GM23338 (cell line): Measurements from ENCODE around the gene PCGF2. TPM values are rescaled to one million over a fixed set of nuclear protein-coding genes. Genes with fewer than 3 reads are reported as not detected.
A peak's percentile ranks its signal among the peaks of the same experiment; 100 is the strongest.

Experiments
- ATAC-seq: fragments of 200-7000 bp; cut with Tn5 transposase; 3 replicates; pipeline ENCODE4 v1.9.1; 2020
- DNase-seq: peaks from one replicate; pipeline ENCODE4 v3.0.0-alpha.2; 2015; ENCODE audit warnings: low spot score
- H2AFZ ChIP-seq: fragments of 200-600 bp; sonication (generic); 2 replicates; pipeline ENCODE4 v1.8.0; 2016; ENCODE audit warnings: antibody characterized with exemption, mild to moderate bottlenecking, moderate library complexity
- H3F3A ChIP-seq: fragments of 200-600 bp; sonication (generic); replicated peaks from 2 replicates; pipeline ENCODE4 v1.8.0; 2017; ENCODE audit warnings: antibody characterized with exemption, mixed run types, low read depth
- H3K27ac ChIP-seq: fragments of 200-600 bp; sonication (generic); 2 replicates; pipeline ENCODE4 v1.6.1; 2016; ENCODE audit warnings: low read depth
- H3K27me3 ChIP-seq: fragments of 200-600 bp; sonication (generic); 2 replicates; pipeline ENCODE4 v1.8.0; 2016; ENCODE audit warnings: mild to moderate bottlenecking, mixed run types, moderate library complexity; ENCODE audit not compliant: insufficient read depth
- H3K36me3 ChIP-seq: fragments of 200-600 bp; sonication (generic); 2 replicates; pipeline ENCODE4 v1.8.0; 2016; ENCODE audit warnings: mild to moderate bottlenecking; ENCODE audit not compliant: insufficient read depth
- H3K4me1 ChIP-seq: fragments of 200-600 bp; sonication (generic); 2 replicates; pipeline ENCODE4 v1.8.0; 2016; ENCODE audit warnings: mild to moderate bottlenecking, moderate library complexity; ENCODE audit not compliant: insufficient read depth
- H3K4me2 ChIP-seq: fragments of 200-600 bp; sonication (generic); 2 replicates; pipeline ENCODE4 v1.7.1; 2017; ENCODE audit warnings: mixed run types
- H3K4me3 ChIP-seq: fragments of 200-600 bp; sonication (generic); 2 replicates; pipeline ENCODE4 v1.6.1; 2016; ENCODE audit warnings: mixed run types
- H3K79me2 ChIP-seq: fragments of 200-600 bp; sonication (generic); replicated peaks from 2 replicates; pipeline ENCODE4 v1.8.0; 2017; ENCODE audit warnings: mild to moderate bottlenecking; ENCODE audit not compliant: insufficient read depth
- H3K9me2 ChIP-seq: fragments of 200-600 bp; sonication (generic); 2 replicates; pipeline ENCODE4 v1.8.0; 2017; ENCODE audit not compliant: insufficient read depth
- H4K20me1 ChIP-seq: fragments of 200-600 bp; sonication (generic); replicated peaks from 2 replicates; pipeline ENCODE4 v1.8.0; 2017; ENCODE audit warnings: mild to moderate bottlenecking; ENCODE audit not compliant: insufficient read depth
- H3K27ac Mint-ChIP-seq: 2 replicates; pipeline ENCODE4 v1.8.0; 2020; ENCODE audit warnings: inconsistent platforms, mild to moderate bottlenecking, moderate library complexity, mixed read lengths
- H3K27me3 Mint-ChIP-seq: 3 replicates; pipeline ENCODE4 v1.8.0; 2022; ENCODE audit warnings: low read depth, mild to moderate bottlenecking, moderate library complexity, mixed read lengths, inconsistent platforms; ENCODE audit not compliant: insufficient read depth, poor library complexity
- H3K36me3 Mint-ChIP-seq: 3 replicates; pipeline ENCODE4 v1.8.0; 2021; ENCODE audit warnings: low read depth, mild to moderate bottlenecking, inconsistent platforms, moderate library complexity, mixed read lengths
- H3K4me1 Mint-ChIP-seq: 3 replicates; pipeline ENCODE4 v1.8.0; 2020; ENCODE audit warnings: mild to moderate bottlenecking, inconsistent platforms, mixed read lengths
- H3K4me3 Mint-ChIP-seq: 3 replicates; pipeline ENCODE4 v1.8.0; 2021; ENCODE audit warnings: moderate library complexity, mild to moderate bottlenecking, inconsistent platforms, mixed read lengths
- H3K9me3 Mint-ChIP-seq: 3 replicates; pipeline ENCODE4 v1.8.0; 2020; ENCODE audit warnings: moderate library complexity, mild to moderate bottlenecking, inconsistent platforms, mixed read lengths
- CREB1 ChIP-seq: fragments of 250-450 bp; sonication (Bioruptor Pico); IDR thresholded peaks from 2 replicates; pipeline ENCODE4 v1.5.0; 2020; ENCODE audit warnings: low read depth, mild to moderate bottlenecking, moderate library complexity
- CTCF ChIP-seq, 2 experiments: fragments of 200-600 bp in 1 of 2; sonication (generic) in 1 of 2; conservative IDR thresholded peaks; 2 replicates each; pipeline versions ENCODE4 v1.5.1 to v1.6.1; 2016 to 2017; ENCODE audit warnings: antibody characterized with exemption in 2 of 2, low read depth in 2 of 2, mild to moderate bottlenecking in 2 of 2, moderate library complexity in 1 of 2
- EZH2 ChIP-seq: fragments of 200-600 bp; sonication (generic); IDR thresholded peaks from one replicate; pipeline ENCODE4 v1.8.0; 2017; ENCODE audit warnings: antibody characterized with exemption, mild to moderate bottlenecking, low read depth; ENCODE audit not compliant: unreplicated experiment
- EZH2phosphoT487 ChIP-seq: fragments of 200-600 bp; sonication (generic); IDR thresholded peaks from one replicate; pipeline ENCODE4 v1.8.1; 2018; ENCODE audit warnings: antibody characterized with exemption; ENCODE audit not compliant: unreplicated experiment
- JUNB ChIP-seq: IDR thresholded peaks from one replicate; pipeline ENCODE4 v1.6.1; 2016; ENCODE audit warnings: antibody characterized with exemption; ENCODE audit not compliant: unreplicated experiment
- NANOG ChIP-seq: IDR thresholded peaks from 2 replicates; pipeline ENCODE4 v1.6.1; 2016; ENCODE audit warnings: antibody characterized with exemption, borderline replicate concordance
- POLR2AphosphoS5 ChIP-seq: IDR thresholded peaks from 2 replicates; pipeline ENCODE4 v1.6.1; 2016; ENCODE audit warnings: antibody characterized with exemption, low read depth
- REST ChIP-seq: IDR thresholded peaks from one replicate; pipeline ENCODE4 v1.6.1; 2018; ENCODE audit warnings: antibody characterized with exemption; ENCODE audit not compliant: unreplicated experiment
- STAT1 ChIP-seq: IDR thresholded peaks from one replicate; pipeline ENCODE4 v1.6.1; 2016; ENCODE audit warnings: antibody characterized with exemption; ENCODE audit not compliant: unreplicated experiment
- ZNF114 ChIP-seq: fragments of 250-450 bp; sonication (Bioruptor Pico); IDR thresholded peaks from 2 replicates; pipeline ENCODE4 v1.5.0; 2020; ENCODE audit warnings: mild to moderate bottlenecking, moderate library complexity
- ZNF331 ChIP-seq: fragments of 250-450 bp; sonication (Bioruptor Pico); IDR thresholded peaks from 2 replicates; pipeline ENCODE4 v1.5.0; 2020; ENCODE audit warnings: low read depth, mild to moderate bottlenecking, moderate library complexity
- polyA plus RNA-seq: library from polyadenylated mRNA; unstranded; fragments of >200 nt; fragmentation: Nextera tagmentation; extraction: Ambion mirVana; gene quantifications from 2 replicates; pipeline ENCODE4 v1.2.1, GENCODE V29; 2016
- total RNA-seq: library from RNA; depleted of rRNA; stranded (reverse); fragments of >200 nt; shearing (Covaris generic); gene quantifications from 2 replicates; pipeline ENCODE4 v1.2.3, GENCODE V29; 2014
- TF ChIP-seq, protein P1 (sequence below): IDR thresholded peaks from 2 replicates; pipeline ENCODE4 v1.6.1; 2016; ENCODE audit warnings: antibody characterized with exemption
- TF ChIP-seq, protein P2 (sequence below): fragments of 250-450 bp; sonication (Bioruptor Pico); IDR thresholded peaks from 2 replicates; pipeline ENCODE4 v1.5.0; 2020; ENCODE audit warnings: mild to moderate bottlenecking, moderate library complexity

The PCGF2 gene
- total and polyA plus RNA-seq, 2 experiments from 2014 or later, result 21.1 to 51.9 TPM

GRCh38 chr17:38706505-38707216, 41.5 kb downstream of the PCGF2 start:
- peaks cover 78% of the 10 kb centered on the region for H3K27me3 ChIP-seq
- peaks cover 43% of the 10 kb centered on the region for H3K4me1 ChIP-seq
- H4K20me1 ChIP-seq, result peaks cover 14% of the 10 kb centered on the region
- peaks cover 5% of the 10 kb centered on the region; the same call in 2 of the 3 replicates for H3K9me3 Mint-ChIP-seq
- DNase-seq, result peak; percentile 62
- H3K9me2 ChIP-seq, result no peaks in the 10 kb centered on the region
- no peaks in the 10 kb centered on the region for H3K36me3 ChIP-seq
- H3K79me2 ChIP-seq, result no peaks in the 10 kb centered on the region
- peak overlapping the region; percentile 91 for H2AFZ ChIP-seq
- peak overlapping the region; percentile 87 for H3K4me2 ChIP-seq
- peaks cover 73% of the 10 kb centered on the region for H3K27me3 Mint-ChIP-seq
- no peak overlapping the region for H3K27ac Mint-ChIP-seq
- no peak overlapping the region for H3K27ac ChIP-seq
- no peak for TF ChIP-seq STAT1
- no peak for TF ChIP-seq CREB1 (CRISPR knock-in tag)
- TF ChIP-seq NANOG, result no peak
- no peak for TF ChIP-seq REST
- TF ChIP-seq ZNF331 (CRISPR knock-in tag), result no peak
- no peak for TF ChIP-seq JUNB
- TF ChIP-seq POLR2AphosphoS5, result no peak
- TF ChIP-seq, protein P1, sequence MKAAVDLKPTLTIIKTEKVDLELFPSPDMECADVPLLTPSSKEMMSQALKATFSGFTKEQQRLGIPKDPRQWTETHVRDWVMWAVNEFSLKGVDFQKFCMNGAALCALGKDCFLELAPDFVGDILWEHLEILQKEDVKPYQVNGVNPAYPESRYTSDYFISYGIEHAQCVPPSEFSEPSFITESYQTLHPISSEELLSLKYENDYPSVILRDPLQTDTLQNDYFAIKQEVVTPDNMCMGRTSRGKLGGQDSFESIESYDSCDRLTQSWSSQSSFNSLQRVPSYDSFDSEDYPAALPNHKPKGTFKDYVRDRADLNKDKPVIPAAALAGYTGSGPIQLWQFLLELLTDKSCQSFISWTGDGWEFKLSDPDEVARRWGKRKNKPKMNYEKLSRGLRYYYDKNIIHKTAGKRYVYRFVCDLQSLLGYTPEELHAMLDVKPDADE, result no peak
- no peak for TF ChIP-seq CTCF (conservative IDR thresholded peaks at IDR 0.05; ENCODE audit: low read depth in 2 of 2)
- TF ChIP-seq EZH2, result no peak
- no peak for TF ChIP-seq ZNF114
- TF ChIP-seq EZH2phosphoT487, result no peak
- TF ChIP-seq, protein P2, sequence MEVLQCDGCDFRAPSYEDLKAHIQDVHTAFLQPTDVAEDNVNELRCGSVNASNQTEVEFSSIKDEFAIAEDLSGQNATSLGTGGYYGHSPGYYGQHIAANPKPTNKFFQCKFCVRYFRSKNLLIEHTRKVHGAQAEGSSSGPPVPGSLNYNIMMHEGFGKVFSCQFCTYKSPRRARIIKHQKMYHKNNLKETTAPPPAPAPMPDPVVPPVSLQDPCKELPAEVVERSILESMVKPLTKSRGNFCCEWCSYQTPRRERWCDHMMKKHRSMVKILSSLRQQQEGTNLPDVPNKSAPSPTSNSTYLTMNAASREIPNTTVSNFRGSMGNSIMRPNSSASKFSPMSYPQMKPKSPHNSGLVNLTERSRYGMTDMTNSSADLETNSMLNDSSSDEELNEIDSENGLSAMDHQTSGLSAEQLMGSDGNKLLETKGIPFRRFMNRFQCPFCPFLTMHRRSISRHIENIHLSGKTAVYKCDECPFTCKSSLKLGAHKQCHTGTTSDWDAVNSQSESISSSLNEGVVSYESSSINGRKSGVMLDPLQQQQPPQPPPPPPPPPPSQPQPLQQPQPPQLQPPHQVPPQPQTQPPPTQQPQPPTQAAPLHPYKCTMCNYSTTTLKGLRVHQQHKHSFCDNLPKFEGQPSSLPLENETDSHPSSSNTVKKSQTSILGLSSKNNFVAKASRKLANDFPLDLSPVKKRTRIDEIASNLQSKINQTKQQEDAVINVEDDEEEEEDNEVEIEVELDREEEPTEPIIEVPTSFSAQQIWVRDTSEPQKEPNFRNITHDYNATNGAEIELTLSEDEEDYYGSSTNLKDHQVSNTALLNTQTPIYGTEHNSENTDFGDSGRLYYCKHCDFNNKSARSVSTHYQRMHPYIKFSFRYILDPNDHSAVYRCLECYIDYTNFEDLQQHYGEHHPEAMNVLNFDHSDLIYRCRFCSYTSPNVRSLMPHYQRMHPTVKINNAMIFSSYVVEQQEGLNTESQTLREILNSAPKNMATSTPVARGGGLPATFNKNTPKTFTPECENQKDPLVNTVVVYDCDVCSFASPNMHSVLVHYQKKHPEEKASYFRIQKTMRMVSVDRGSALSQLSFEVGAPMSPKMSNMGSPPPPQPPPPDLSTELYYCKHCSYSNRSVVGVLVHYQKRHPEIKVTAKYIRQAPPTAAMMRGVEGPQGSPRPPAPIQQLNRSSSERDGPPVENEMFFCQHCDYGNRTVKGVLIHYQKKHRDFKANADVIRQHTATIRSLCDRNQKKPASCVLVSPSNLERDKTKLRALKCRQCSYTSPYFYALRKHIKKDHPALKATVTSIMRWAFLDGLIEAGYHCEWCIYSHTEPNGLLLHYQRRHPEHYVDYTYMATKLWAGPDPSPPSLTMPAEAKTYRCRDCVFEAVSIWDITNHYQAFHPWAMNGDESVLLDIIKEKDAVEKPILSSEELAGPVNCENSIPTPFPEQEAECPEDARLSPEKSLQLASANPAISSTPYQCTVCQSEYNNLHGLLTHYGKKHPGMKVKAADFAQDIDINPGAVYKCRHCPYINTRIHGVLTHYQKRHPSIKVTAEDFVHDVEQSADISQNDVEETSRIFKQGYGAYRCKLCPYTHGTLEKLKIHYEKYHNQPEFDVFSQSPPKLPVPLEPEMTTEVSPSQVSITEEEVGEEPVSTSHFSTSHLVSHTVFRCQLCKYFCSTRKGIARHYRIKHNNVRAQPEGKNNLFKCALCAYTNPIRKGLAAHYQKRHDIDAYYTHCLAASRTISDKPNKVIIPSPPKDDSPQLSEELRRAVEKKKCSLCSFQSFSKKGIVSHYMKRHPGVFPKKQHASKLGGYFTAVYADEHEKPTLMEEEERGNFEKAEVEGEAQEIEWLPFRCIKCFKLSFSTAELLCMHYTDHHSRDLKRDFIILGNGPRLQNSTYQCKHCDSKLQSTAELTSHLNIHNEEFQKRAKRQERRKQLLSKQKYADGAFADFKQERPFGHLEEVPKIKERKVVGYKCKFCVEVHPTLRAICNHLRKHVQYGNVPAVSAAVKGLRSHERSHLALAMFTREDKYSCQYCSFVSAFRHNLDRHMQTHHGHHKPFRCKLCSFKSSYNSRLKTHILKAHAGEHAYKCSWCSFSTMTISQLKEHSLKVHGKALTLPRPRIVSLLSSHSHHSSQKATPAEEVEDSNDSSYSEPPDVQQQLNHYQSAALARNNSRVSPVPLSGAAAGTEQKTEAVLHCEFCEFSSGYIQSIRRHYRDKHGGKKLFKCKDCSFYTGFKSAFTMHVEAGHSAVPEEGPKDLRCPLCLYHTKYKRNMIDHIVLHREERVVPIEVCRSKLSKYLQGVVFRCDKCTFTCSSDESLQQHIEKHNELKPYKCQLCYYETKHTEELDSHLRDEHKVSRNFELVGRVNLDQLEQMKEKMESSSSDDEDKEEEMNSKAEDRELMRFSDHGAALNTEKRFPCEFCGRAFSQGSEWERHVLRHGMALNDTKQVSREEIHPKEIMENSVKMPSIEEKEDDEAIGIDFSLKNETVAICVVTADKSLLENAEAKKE (CRISPR knock-in tag), result no peak
- peaks cover 66% of the 10 kb centered on the region for H3K4me1 Mint-ChIP-seq
- peak overlapping the region; percentile 90 for H3K4me3 Mint-ChIP-seq
- peak overlapping the region; percentile 84 for H3K4me3 ChIP-seq
- H3F3A ChIP-seq, result peaks cover 37% of the 10 kb centered on the region
- peaks cover 8% of the 10 kb centered on the region; the same call in 2 of the 3 replicates for H3K36me3 Mint-ChIP-seq
- ATAC-seq, result no peak
